Hepatocyte (in vitro differentiated cells): ENCODE results near the gene S100A8.

ENCODE experiments used
- EZH2 ChIP-seq: fragments of 200-600 bp; sonication (generic); IDR thresholded peaks from 2 replicates; pipeline ENCODE4 v1.6.1; 2016; ENCODE audit warnings: antibody characterized with exemption, mild to moderate bottlenecking, borderline replicate concordance
- TF ChIP-seq, protein P1 (sequence below): fragments of 200-600 bp; sonication (generic); IDR thresholded peaks from 2 replicates; pipeline ENCODE4 v1.5.1; 2016; ENCODE audit warnings: antibody characterized with exemption, mild to moderate bottlenecking; ENCODE audit not compliant: poor library complexity

DNA sequence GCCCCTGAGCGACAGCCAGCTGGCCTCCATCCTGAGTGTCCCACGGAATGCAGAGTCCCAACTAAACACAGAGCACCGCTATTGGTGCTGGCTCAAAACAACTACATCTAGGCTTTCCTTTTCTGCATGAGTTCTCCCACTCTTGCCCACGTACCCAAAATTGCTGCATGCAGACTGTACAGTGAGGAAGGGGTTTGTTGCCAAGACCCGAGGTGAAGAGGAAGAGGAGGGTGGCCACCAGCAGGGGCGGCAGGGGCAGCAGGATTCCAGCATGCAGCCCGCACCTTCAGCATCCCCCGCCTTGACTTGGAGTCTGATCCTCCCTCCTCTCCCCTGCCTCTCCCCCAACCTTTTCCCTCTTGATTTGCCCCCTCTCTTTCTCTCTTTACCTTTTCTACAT, 25.2 kb downstream of the S100A8 start:
- TF ChIP-seq, protein P1, sequence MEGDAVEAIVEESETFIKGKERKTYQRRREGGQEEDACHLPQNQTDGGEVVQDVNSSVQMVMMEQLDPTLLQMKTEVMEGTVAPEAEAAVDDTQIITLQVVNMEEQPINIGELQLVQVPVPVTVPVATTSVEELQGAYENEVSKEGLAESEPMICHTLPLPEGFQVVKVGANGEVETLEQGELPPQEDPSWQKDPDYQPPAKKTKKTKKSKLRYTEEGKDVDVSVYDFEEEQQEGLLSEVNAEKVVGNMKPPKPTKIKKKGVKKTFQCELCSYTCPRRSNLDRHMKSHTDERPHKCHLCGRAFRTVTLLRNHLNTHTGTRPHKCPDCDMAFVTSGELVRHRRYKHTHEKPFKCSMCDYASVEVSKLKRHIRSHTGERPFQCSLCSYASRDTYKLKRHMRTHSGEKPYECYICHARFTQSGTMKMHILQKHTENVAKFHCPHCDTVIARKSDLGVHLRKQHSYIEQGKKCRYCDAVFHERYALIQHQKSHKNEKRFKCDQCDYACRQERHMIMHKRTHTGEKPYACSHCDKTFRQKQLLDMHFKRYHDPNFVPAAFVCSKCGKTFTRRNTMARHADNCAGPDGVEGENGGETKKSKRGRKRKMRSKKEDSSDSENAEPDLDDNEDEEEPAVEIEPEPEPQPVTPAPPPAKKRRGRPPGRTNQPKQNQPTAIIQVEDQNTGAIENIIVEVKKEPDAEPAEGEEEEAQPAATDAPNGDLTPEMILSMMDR = no peak
- no peak for TF ChIP-seq EZH2
